Uterus (tissue), 2 donors: Measurements from ENCODE around the gene PLXNB1.

Experiments used
- CTCF ChIP-seq, 4 experiments: fragments of 200-600 bp in 2 of 4; fragments of 450-650 bp in 2 of 4; sonication (generic) in 2 of 4; IDR thresholded peaks; one replicate each; pipeline ENCODE4 v1.5.1; 2016 to 2019; ENCODE audit warnings: antibody characterized with exemption in 4 of 4, mild to moderate bottlenecking in 2 of 4, moderate library complexity in 1 of 4
- POLR2A ChIP-seq, 2 donors: fragments of 450-650 bp; IDR thresholded peaks; one replicate each; pipeline ENCODE4 v1.6.1; 2016; ENCODE audit warnings: antibody characterized with exemption in 2 of 2, mild to moderate bottlenecking in 1 of 2, moderate library complexity in 1 of 2

- no peak for TF ChIP-seq CTCF (IDR thresholded peaks at IDR 0.05)
- TF ChIP-seq POLR2A (IDR thresholded peaks at IDR 0.05), result no peak
These were observed 31.9 kb downstream of the PLXNB1 start for GRCh38 chr3:48397767-48398681.
